Liver (tissue), 9 donors: Measurements from ENCODE around the gene HBG1. TPM values are rescaled to one million over a fixed set of nuclear protein-coding genes. Genes with fewer than 3 reads are reported as not detected.

Experiments
- DNase-seq: peaks from one replicate; pipeline ENCODE4 v3.0.0-alpha.2; 2017; ENCODE audit warnings: low spot score
- H3K27ac ChIP-seq, 2 donors: one replicate each; pipeline ENCODE4 v1.7.0; 2013; ENCODE audit warnings: inconsistent platforms in 2 of 2, low read length in 2 of 2, control low read depth in 1 of 2, low read depth in 1 of 2, mild to moderate bottlenecking in 1 of 2
- H3K27me3 ChIP-seq, 4 donors: one replicate each; pipeline versions ENCODE4 v1.6.1 to v1.7.0; 2013; ENCODE audit warnings: low read length in 3 of 4, inconsistent platforms in 1 of 4, mild to moderate bottlenecking in 1 of 4, moderate library complexity in 1 of 4; ENCODE audit not compliant: control insufficient read depth in 4 of 4, insufficient read depth in 4 of 4
- H3K36me3 ChIP-seq, 4 donors: one replicate each; pipeline versions ENCODE4 v1.6.1 to v1.7.0; 2013; ENCODE audit warnings: low read length in 3 of 4, mild to moderate bottlenecking in 3 of 4, low read depth in 1 of 4, moderate library complexity in 1 of 4; ENCODE audit not compliant: control insufficient read depth in 4 of 4, insufficient read depth in 3 of 4
- H3K4me1 ChIP-seq, 4 donors: one replicate each; pipeline versions ENCODE4 v1.6.1 to v1.7.0; 2013; ENCODE audit warnings: low read length in 3 of 4, mild to moderate bottlenecking in 3 of 4, moderate library complexity in 1 of 4; ENCODE audit not compliant: control insufficient read depth in 4 of 4, insufficient read depth in 4 of 4
- H3K4me3 ChIP-seq, 3 donors: one replicate each; pipeline versions ENCODE4 v1.6.1 to v1.7.0; 2013; ENCODE audit warnings: low read length in 3 of 3, control low read depth in 1 of 3, low read depth in 1 of 3, mild to moderate bottlenecking in 1 of 3
- H3K9ac ChIP-seq, 2 donors: one replicate each; pipeline ENCODE4 v1.7.0; 2013; ENCODE audit warnings: low read length in 2 of 2, mild to moderate bottlenecking in 2 of 2, moderate library complexity in 2 of 2, control low read depth in 1 of 2, low read depth in 1 of 2
- H3K9me3 ChIP-seq, 4 donors: one replicate each; pipeline versions ENCODE4 v1.6.1 to v1.7.0; 2013; ENCODE audit warnings: low read length in 3 of 4; ENCODE audit not compliant: control insufficient read depth in 4 of 4
- EGR1 ChIP-seq, 2 donors: IDR thresholded peaks; 2 replicates each; pipeline ENCODE4 v1.6.1; 2016 to 2018; ENCODE audit warnings: antibody characterized with exemption in 2 of 2, low read depth in 2 of 2
- FOXA1 ChIP-seq: IDR thresholded peaks from 2 replicates; pipeline ENCODE4 v1.6.1; 2016; ENCODE audit warnings: antibody characterized with exemption
- FOXA2 ChIP-seq: IDR thresholded peaks from 2 replicates; pipeline ENCODE4 v1.6.1; 2016; ENCODE audit warnings: antibody characterized with exemption
- GABPA ChIP-seq, 2 donors: IDR thresholded peaks in 1 of 2; conservative IDR thresholded peaks in 1 of 2; 2 replicates each; pipeline ENCODE4 v1.6.1; 2016; ENCODE audit warnings: antibody characterized with exemption in 2 of 2, mild to moderate bottlenecking in 1 of 2, moderate library complexity in 1 of 2
- HNF4A ChIP-seq, 2 donors: conservative IDR thresholded peaks; 2 replicates each; pipeline ENCODE4 v1.6.1; 2016; ENCODE audit warnings: antibody characterized with exemption in 2 of 2, mild to moderate bottlenecking in 2 of 2
- HNF4G ChIP-seq: IDR thresholded peaks from 2 replicates; pipeline ENCODE4 v1.6.1; 2016; ENCODE audit warnings: antibody characterized with exemption
- JUND ChIP-seq, 2 donors: IDR thresholded peaks; 2 replicates each; pipeline ENCODE4 v1.6.1; 2016; ENCODE audit warnings: antibody characterized with exemption in 2 of 2
- NR2F2 ChIP-seq: IDR thresholded peaks from 2 replicates; pipeline ENCODE4 v1.6.1; 2016; ENCODE audit warnings: antibody characterized with exemption
- RAD21 ChIP-seq, 2 donors: IDR thresholded peaks; 2 replicates each; pipeline ENCODE4 v1.6.1; 2016; ENCODE audit warnings: antibody characterized with exemption in 2 of 2, mild to moderate bottlenecking in 2 of 2
- RXRA ChIP-seq, 2 donors: IDR thresholded peaks; 2 replicates each; pipeline ENCODE4 v1.6.1; 2017 to 2018; ENCODE audit warnings: antibody characterized with exemption in 2 of 2, mild to moderate bottlenecking in 1 of 2
- SP1 ChIP-seq: IDR thresholded peaks from 2 replicates; pipeline ENCODE4 v1.6.1; 2018; ENCODE audit warnings: antibody characterized with exemption, mild to moderate bottlenecking
- TAF1 ChIP-seq: conservative IDR thresholded peaks from 2 replicates; pipeline ENCODE4 v1.6.1; 2016; ENCODE audit warnings: antibody characterized with exemption, mild to moderate bottlenecking
- YY1 ChIP-seq: IDR thresholded peaks from 2 replicates; pipeline ENCODE4 v1.6.1; 2016; ENCODE audit warnings: antibody characterized with exemption, mild to moderate bottlenecking
- WGBS: extraction: QIAGEN DNeasy Blood & Tissue Kit; methylation state at CpG from one replicate; pipeline ENCODE4 v1.1.7; 2013; 5-methylcytosine and 5-hydroxymethylcytosine counted together
- polyA plus RNA-seq, 2 donors: library from polyadenylated mRNA; stranded (reverse) in 1 of 2; unstranded in 1 of 2; fragments of 200-250 nt in 1 of 2; fragments of >200 nt in 1 of 2; fragmentation: Nextera tagmentation in 1 of 2; extraction: Ambion mirVana in 1 of 2; gene quantifications; one replicate each; pipeline versions ENCODE4 v1.2.1 to v1.2.3, GENCODE V29; 2013 to 2015
- total RNA-seq, 2 donors: library from RNA; depleted of rRNA; stranded (reverse); fragments of >200 nt; gene quantifications; one replicate each; pipeline ENCODE4 v1.2.3, GENCODE V29; 2014
- TF ChIP-seq, protein P1 (sequence below): IDR thresholded peaks from 2 replicates; pipeline ENCODE4 v1.6.1; 2016; ENCODE audit warnings: antibody characterized with exemption
- TF ChIP-seq, protein P2 (sequence below): IDR thresholded peaks from 2 replicates; pipeline ENCODE4 v1.6.1; 2016; ENCODE audit warnings: antibody characterized with exemption, mild to moderate bottlenecking
- TF ChIP-seq, protein P3 (sequence below): fragments of 150-350 bp; IDR thresholded peaks from 2 replicates; pipeline ENCODE4 v1.5.1; 2017; ENCODE audit warnings: improper control_type of control experiment, low read depth, low read length; ENCODE audit not compliant: missing input control
- TF ChIP-seq, protein P4 (sequence below): IDR thresholded peaks from 2 replicates; pipeline ENCODE4 v1.6.1; 2016; ENCODE audit warnings: antibody characterized with exemption
- TF ChIP-seq, protein P5 (sequence below): IDR thresholded peaks from 2 replicates; pipeline ENCODE4 v1.6.1; 2016; ENCODE audit warnings: antibody characterized with exemption
- donor health status: healthy.
- donor health status: healthy.
- donor health status: healthy.
- donor health status: healthy.
- donor health status: healthy.

HBG1 gene
- total and polyA plus RNA-seq, 4 donors: 75.1 TPM; not detected in 3

DNA sequence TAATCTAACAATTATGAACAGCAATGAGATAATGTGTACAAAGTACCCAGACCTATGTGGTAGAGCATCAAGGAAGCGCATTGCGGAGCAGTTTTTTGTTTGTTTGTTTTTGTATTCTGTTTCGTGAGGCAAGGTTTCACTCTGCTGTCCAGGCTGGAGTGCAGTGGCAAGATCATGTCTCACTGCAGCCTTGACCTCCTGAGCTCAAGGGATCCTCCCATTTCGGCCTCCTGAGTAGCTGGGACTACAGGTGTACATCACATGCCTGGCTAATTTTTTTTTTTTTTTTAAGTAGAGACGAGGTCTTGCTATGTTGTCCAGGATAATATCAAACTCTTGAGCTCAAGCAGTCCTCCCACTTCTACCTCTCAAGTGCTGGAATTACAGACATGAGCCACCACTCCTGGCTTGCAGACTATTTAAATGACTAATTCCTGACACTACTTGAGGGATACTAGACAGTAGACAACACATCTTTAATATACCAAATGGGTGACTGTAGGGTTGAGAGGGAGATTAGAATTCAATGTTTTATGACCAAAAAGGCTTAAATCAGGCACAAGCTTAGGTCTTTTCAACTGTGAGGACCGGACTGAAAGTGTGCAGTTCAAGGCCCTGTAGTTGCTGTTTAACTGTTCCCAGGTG lies 39.4 kb upstream of the HBG1 start:
- WGBS: 83% methylated on average over 6 of the region's 6 CpGs
- no peak for DNase-seq

More for the DNA sequence above, 39.4 kb upstream of the HBG1 start:
- no peak for TF ChIP-seq HNF4G
- TF ChIP-seq YY1: no peak
- TF ChIP-seq, protein P1, sequence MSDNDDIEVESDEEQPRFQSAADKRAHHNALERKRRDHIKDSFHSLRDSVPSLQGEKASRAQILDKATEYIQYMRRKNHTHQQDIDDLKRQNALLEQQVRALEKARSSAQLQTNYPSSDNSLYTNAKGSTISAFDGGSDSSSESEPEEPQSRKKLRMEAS: no peak
- no peak for TF ChIP-seq JUND (IDR thresholded peaks at IDR 0.05)
- TF ChIP-seq HNF4A (conservative IDR thresholded peaks at IDR 0.05): no peak
- no peak for TF ChIP-seq EGR1 (IDR thresholded peaks at IDR 0.05; ENCODE audit: low read depth in 2 of 2)
- TF ChIP-seq GABPA (IDR thresholded peaks at IDR 0.05 in 1 of 2, conservative IDR thresholded peaks at IDR 0.05 in 1 of 2): no peak
- TF ChIP-seq FOXA2: no peak
- TF ChIP-seq, protein P2, sequence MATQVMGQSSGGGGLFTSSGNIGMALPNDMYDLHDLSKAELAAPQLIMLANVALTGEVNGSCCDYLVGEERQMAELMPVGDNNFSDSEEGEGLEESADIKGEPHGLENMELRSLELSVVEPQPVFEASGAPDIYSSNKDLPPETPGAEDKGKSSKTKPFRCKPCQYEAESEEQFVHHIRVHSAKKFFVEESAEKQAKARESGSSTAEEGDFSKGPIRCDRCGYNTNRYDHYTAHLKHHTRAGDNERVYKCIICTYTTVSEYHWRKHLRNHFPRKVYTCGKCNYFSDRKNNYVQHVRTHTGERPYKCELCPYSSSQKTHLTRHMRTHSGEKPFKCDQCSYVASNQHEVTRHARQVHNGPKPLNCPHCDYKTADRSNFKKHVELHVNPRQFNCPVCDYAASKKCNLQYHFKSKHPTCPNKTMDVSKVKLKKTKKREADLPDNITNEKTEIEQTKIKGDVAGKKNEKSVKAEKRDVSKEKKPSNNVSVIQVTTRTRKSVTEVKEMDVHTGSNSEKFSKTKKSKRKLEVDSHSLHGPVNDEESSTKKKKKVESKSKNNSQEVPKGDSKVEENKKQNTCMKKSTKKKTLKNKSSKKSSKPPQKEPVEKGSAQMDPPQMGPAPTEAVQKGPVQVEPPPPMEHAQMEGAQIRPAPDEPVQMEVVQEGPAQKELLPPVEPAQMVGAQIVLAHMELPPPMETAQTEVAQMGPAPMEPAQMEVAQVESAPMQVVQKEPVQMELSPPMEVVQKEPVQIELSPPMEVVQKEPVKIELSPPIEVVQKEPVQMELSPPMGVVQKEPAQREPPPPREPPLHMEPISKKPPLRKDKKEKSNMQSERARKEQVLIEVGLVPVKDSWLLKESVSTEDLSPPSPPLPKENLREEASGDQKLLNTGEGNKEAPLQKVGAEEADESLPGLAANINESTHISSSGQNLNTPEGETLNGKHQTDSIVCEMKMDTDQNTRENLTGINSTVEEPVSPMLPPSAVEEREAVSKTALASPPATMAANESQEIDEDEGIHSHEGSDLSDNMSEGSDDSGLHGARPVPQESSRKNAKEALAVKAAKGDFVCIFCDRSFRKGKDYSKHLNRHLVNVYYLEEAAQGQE: no peak
- TF ChIP-seq, protein P3, sequence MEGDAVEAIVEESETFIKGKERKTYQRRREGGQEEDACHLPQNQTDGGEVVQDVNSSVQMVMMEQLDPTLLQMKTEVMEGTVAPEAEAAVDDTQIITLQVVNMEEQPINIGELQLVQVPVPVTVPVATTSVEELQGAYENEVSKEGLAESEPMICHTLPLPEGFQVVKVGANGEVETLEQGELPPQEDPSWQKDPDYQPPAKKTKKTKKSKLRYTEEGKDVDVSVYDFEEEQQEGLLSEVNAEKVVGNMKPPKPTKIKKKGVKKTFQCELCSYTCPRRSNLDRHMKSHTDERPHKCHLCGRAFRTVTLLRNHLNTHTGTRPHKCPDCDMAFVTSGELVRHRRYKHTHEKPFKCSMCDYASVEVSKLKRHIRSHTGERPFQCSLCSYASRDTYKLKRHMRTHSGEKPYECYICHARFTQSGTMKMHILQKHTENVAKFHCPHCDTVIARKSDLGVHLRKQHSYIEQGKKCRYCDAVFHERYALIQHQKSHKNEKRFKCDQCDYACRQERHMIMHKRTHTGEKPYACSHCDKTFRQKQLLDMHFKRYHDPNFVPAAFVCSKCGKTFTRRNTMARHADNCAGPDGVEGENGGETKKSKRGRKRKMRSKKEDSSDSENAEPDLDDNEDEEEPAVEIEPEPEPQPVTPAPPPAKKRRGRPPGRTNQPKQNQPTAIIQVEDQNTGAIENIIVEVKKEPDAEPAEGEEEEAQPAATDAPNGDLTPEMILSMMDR: no peak
- TF ChIP-seq, protein P4, sequence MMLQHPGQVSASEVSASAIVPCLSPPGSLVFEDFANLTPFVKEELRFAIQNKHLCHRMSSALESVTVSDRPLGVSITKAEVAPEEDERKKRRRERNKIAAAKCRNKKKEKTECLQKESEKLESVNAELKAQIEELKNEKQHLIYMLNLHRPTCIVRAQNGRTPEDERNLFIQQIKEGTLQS: no peak
- no peak for TF ChIP-seq SP1
- TF ChIP-seq, protein P5, sequence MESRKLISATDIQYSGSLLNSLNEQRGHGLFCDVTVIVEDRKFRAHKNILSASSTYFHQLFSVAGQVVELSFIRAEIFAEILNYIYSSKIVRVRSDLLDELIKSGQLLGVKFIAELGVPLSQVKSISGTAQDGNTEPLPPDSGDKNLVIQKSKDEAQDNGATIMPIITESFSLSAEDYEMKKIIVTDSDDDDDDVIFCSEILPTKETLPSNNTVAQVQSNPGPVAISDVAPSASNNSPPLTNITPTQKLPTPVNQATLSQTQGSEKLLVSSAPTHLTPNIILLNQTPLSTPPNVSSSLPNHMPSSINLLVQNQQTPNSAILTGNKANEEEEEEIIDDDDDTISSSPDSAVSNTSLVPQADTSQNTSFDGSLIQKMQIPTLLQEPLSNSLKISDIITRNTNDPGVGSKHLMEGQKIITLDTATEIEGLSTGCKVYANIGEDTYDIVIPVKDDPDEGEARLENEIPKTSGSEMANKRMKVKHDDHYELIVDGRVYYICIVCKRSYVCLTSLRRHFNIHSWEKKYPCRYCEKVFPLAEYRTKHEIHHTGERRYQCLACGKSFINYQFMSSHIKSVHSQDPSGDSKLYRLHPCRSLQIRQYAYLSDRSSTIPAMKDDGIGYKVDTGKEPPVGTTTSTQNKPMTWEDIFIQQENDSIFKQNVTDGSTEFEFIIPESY: no peak
- TF ChIP-seq FOXA1: no peak
- TF ChIP-seq RAD21 (IDR thresholded peaks at IDR 0.05): no peak
- no peak for TF ChIP-seq TAF1
- TF ChIP-seq NR2F2: no peak
- no peak for TF ChIP-seq RXRA (IDR thresholded peaks at IDR 0.05)
- H3K27ac ChIP-seq: no peak overlapping the region
- no peaks in the 10 kb centered on the region for H3K9me3 ChIP-seq
- H3K4me1 ChIP-seq: no peaks in the 10 kb centered on the region
- no peaks in the 10 kb centered on the region for H3K36me3 ChIP-seq
- no peak overlapping the region for H3K4me3 ChIP-seq
- H3K9ac ChIP-seq: no peak overlapping the region
- no peaks in the 10 kb centered on the region for H3K27me3 ChIP-seq
